Astrocyte (in vitro differentiated cells and primary cell): Measurements from ENCODE around the gene THSD8. TPM values are rescaled to one million over a fixed set of nuclear protein-coding genes. Genes with fewer than 3 reads are reported as not detected.

Experiments used
- DNase-seq: peaks from one replicate; pipeline ENCODE4 v3.0.0-alpha.2; 2010; ENCODE audit warnings: low read depth
- FAIRE-seq: peaks from 2 replicates; lab custom pipeline; 2011; peaks lifted over from hg19 to GRCh38; lab: Jason Lieb, UNC
- H2AFZ ChIP-seq: 2 replicates; pipeline ENCODE4 v1.6.0; 2012; ENCODE audit warnings: low read depth, low read length, inconsistent platforms
- H3K27ac ChIP-seq: 2 replicates; pipeline ENCODE4 v1.5.1; 2011; ENCODE audit warnings: low read depth, low read length, inconsistent platforms
- H3K27me3 ChIP-seq: 2 replicates; pipeline ENCODE4 v1.6.0; 2011; ENCODE audit warnings: low read length, inconsistent platforms; ENCODE audit not compliant: insufficient read depth
- H3K36me3 ChIP-seq: 2 replicates; pipeline ENCODE4 v1.5.1; 2011; ENCODE audit warnings: low read length, inconsistent platforms; ENCODE audit not compliant: insufficient read depth
- H3K4me1 ChIP-seq: 2 replicates; pipeline ENCODE4 v1.5.1; 2011; ENCODE audit warnings: low read length, inconsistent platforms; ENCODE audit not compliant: insufficient read depth
- H3K4me2 ChIP-seq: 2 replicates; pipeline ENCODE4 v1.6.0; 2012; ENCODE audit warnings: low read length, inconsistent platforms
- H3K4me3 ChIP-seq: 2 replicates; pipeline ENCODE4 v1.5.1; 2011; ENCODE audit warnings: low read depth, mild to moderate bottlenecking, low read length, inconsistent platforms; ENCODE audit not compliant: insufficient read depth
- H3K79me2 ChIP-seq: 2 replicates; pipeline ENCODE4 v1.6.0; 2012; ENCODE audit warnings: mild to moderate bottlenecking, low read length, inconsistent platforms; ENCODE audit not compliant: insufficient read depth
- H3K9ac ChIP-seq: 2 replicates; pipeline ENCODE4 v1.6.0; 2012; ENCODE audit warnings: mild to moderate bottlenecking, low read length, inconsistent platforms
- H3K9me3 ChIP-seq: 2 replicates; pipeline ENCODE4 v1.5.1; 2012; ENCODE audit warnings: low read depth, mild to moderate bottlenecking, low read length, inconsistent platforms; ENCODE audit not compliant: insufficient read depth
- H4K20me1 ChIP-seq: 2 replicates; pipeline ENCODE4 v1.6.0; 2012; ENCODE audit warnings: low read length, inconsistent platforms; ENCODE audit not compliant: insufficient read depth
- H3K27ac Mint-ChIP-seq: one replicate; pipeline ENCODE4 v1.8.0; 2021; ENCODE audit warnings: mild to moderate bottlenecking, mixed read lengths; ENCODE audit not compliant: unreplicated experiment
- H3K27me3 Mint-ChIP-seq: one replicate; pipeline ENCODE4 v1.8.0; 2021; ENCODE audit warnings: low read depth, mixed read lengths; ENCODE audit not compliant: unreplicated experiment
- H3K36me3 Mint-ChIP-seq: one replicate; pipeline ENCODE4 v1.8.0; 2021; ENCODE audit warnings: low read depth, mixed read lengths; ENCODE audit not compliant: unreplicated experiment
- H3K4me1 Mint-ChIP-seq: one replicate; pipeline ENCODE4 v1.8.0; 2021; ENCODE audit warnings: low read depth, mixed read lengths; ENCODE audit not compliant: unreplicated experiment
- H3K4me3 Mint-ChIP-seq: one replicate; pipeline ENCODE4 v1.8.0; 2021; ENCODE audit warnings: mild to moderate bottlenecking, moderate library complexity, mixed read lengths; ENCODE audit not compliant: unreplicated experiment
- H3K9me3 Mint-ChIP-seq: one replicate; pipeline ENCODE4 v1.8.0; 2021; ENCODE audit warnings: mild to moderate bottlenecking, mixed read lengths; ENCODE audit not compliant: unreplicated experiment
- EZH2 ChIP-seq: IDR thresholded peaks from 2 replicates; pipeline ENCODE4 v1.6.1; 2012; ENCODE audit warnings: mild to moderate bottlenecking, low read length, inconsistent platforms; ENCODE audit not compliant: insufficient read depth
- total RNA-seq: library from RNA; stranded (reverse); gene quantifications from 2 replicates; pipeline ENCODE4 v1.2.1, GENCODE V29; 2021
- TF ChIP-seq, protein P1 (sequence below): IDR thresholded peaks from 2 replicates; pipeline ENCODE4 v1.5.1; 2011; ENCODE audit warnings: low read depth, mild to moderate bottlenecking, inconsistent platforms, low read length, moderate library complexity; ENCODE audit not compliant: insufficient read depth

THSD8 gene
- total RNA-seq, 1 donor from 2014 or later = 3.6 TPM

DNA sequence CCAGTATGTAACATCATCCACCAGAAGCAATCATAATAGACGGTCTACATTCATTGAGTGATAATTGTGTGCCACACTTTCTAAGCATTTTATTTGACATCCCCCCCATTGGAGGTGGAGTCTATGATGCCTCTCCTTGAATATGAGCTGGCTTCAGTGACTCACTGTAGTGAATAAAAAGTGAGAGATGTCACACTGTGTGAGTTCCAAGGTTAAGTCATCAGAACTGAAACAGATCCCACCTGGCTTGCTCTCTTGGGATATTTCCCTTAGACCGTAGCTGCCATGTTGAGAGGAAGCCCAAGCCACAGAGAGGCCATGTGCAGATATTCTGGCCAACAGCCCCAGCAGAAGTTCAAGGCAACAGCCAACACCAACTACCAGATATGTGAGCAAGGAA is 19.9 kb downstream of the THSD8 start:
- Mint-ChIP-seq H3K36me3 (peaks cover 3% of the 10 kb centered on the region), H3K27ac (no peak overlapping the region), H3K9me3 (no peaks in the 10 kb centered on the region), H3K27me3 (peaks cover 12% of the 10 kb centered on the region), H3K4me1 (no peaks in the 10 kb centered on the region), H3K4me3 (no peak overlapping the region)
- Histone ChIP-seq H3K79me2 (no peaks in the 10 kb centered on the region), H3K36me3 (no peaks in the 10 kb centered on the region), H3K9ac (no peak overlapping the region), H3K4me1 (no peaks in the 10 kb centered on the region), H3K27ac (no peak overlapping the region), H3K4me3 (no peak overlapping the region), H2AFZ (no peak overlapping the region), H3K27me3 (no peaks in the 10 kb centered on the region), H4K20me1 (no peaks in the 10 kb centered on the region), H3K9me3 (peaks cover 3% of the 10 kb centered on the region), H3K4me2 (no peak overlapping the region)
- FAIRE-seq (no peak), DNase-seq (no peak)
- TF ChIP-seq EZH2 = no peak
- TF ChIP-seq, protein P1, sequence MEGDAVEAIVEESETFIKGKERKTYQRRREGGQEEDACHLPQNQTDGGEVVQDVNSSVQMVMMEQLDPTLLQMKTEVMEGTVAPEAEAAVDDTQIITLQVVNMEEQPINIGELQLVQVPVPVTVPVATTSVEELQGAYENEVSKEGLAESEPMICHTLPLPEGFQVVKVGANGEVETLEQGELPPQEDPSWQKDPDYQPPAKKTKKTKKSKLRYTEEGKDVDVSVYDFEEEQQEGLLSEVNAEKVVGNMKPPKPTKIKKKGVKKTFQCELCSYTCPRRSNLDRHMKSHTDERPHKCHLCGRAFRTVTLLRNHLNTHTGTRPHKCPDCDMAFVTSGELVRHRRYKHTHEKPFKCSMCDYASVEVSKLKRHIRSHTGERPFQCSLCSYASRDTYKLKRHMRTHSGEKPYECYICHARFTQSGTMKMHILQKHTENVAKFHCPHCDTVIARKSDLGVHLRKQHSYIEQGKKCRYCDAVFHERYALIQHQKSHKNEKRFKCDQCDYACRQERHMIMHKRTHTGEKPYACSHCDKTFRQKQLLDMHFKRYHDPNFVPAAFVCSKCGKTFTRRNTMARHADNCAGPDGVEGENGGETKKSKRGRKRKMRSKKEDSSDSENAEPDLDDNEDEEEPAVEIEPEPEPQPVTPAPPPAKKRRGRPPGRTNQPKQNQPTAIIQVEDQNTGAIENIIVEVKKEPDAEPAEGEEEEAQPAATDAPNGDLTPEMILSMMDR = no peak

DNA sequence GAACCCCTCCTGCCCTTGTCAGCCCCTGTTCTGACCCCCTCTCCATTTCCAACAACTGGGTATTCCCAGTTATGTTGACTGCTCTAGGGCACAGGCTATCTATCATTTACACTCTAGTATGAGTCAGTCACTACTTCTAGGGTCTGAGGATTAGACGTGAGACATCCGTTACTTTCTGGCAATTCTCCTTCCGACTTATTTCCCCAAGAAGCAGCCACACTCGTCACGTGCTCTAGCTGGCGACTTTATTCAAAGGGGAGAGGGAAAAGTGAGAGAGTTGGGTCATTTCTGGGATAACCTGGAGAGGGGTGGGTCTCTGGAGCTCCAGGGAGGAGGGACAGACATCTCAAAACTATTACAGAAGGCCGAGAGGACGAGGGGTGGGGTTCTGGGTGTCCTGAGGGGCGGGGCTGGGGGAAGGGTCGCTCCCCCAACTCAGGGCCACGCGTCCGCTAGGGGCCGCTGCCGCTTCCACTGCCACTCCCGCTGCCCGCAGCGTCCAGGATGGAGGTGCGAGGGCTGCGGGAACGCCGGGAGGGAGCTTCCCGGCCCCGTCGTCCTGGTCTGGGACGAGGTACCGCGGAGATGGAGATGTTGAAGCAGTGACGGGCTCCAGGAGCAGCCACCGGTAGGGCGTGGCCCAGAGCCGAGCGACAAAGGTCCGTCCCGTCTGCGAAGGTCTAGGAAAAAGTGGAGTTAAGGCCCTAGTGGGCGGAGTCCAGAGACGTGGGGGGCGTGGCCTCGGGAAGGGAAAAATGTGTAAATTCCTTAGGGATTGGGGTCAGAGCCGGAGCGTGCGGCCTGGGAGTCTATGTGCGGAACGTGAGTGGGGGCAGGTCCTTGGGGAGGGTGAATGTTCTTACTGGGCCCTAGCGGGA is 23.6 kb downstream of the THSD8 start:
- peak overlapping the region; percentile 58 for H3K4me2 ChIP-seq
- H3K27me3 ChIP-seq = no peaks in the 10 kb centered on the region
- H3K9me3 ChIP-seq = peaks cover 3% of the 10 kb centered on the region
- H2AFZ ChIP-seq = peak overlapping the region; percentile 52
- peaks cover 20% of the 10 kb centered on the region for H3K27me3 Mint-ChIP-seq
- peaks cover 3% of the 10 kb centered on the region for H3K36me3 Mint-ChIP-seq
- TF ChIP-seq EZH2 = no peak
- TF ChIP-seq, protein P1 = peak; percentile 14
- no peaks in the 10 kb centered on the region for H3K79me2 ChIP-seq
- H3K4me3 ChIP-seq = no peak overlapping the region
- no peak overlapping the region for H3K27ac ChIP-seq
- H3K9me3 Mint-ChIP-seq = no peaks in the 10 kb centered on the region
- DNase-seq (no peak), FAIRE-seq (no peak)
- H4K20me1 ChIP-seq = no peaks in the 10 kb centered on the region
- no peak overlapping the region for H3K9ac ChIP-seq
- no peaks in the 10 kb centered on the region for H3K4me1 ChIP-seq
- H3K36me3 ChIP-seq = no peaks in the 10 kb centered on the region
- no peaks in the 10 kb centered on the region for H3K4me1 Mint-ChIP-seq
- H3K27ac Mint-ChIP-seq = no peak overlapping the region
- no peak overlapping the region for H3K4me3 Mint-ChIP-seq

DNA sequence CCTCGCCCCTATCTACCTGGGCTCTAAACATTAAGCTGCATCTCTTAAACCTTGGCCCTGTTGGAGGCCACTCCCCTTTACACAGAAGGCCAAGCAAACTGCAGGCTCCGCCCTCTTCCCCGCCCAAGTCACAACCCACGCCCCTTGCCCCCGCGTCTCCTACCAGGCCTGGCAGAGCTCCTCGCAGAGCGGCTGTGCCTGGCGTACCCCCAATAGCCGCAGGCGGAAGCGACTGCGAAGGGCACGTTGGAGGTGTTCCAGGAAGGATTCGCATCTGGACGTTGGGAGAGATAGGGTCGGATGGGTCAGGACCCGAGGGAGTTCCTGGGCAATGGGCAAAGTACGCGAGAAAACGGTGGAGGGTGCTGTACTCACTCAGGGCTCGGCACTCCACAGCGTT is 26.6 kb downstream of the THSD8 start:
- Histone ChIP-seq H3K4me3 (no peak overlapping the region), H3K9ac (no peak overlapping the region), H3K4me1 (no peaks in the 10 kb centered on the region), H4K20me1 (no peaks in the 10 kb centered on the region), H3K9me3 (no peaks in the 10 kb centered on the region), H3K27ac (no peak overlapping the region), H3K27me3 (peaks cover 13% of the 10 kb centered on the region), H2AFZ (no peak overlapping the region), H3K4me2 (no peak overlapping the region), H3K36me3 (no peaks in the 10 kb centered on the region), H3K79me2 (no peaks in the 10 kb centered on the region)
- no peak overlapping the region for H3K27ac Mint-ChIP-seq
- H3K4me3 Mint-ChIP-seq = no peak overlapping the region
- FAIRE-seq (no peak), DNase-seq (no peak)
- TF ChIP-seq, protein P1 = no peak
- TF ChIP-seq EZH2 = no peak
- H3K36me3 Mint-ChIP-seq = peaks cover 3% of the 10 kb centered on the region
- H3K27me3 Mint-ChIP-seq = peaks cover 42% of the 10 kb centered on the region
- no peaks in the 10 kb centered on the region for H3K4me1 Mint-ChIP-seq
- no peaks in the 10 kb centered on the region for H3K9me3 Mint-ChIP-seq
